GM23338 (cell line): ENCODE measurements around the gene ALDH6A1. TPM values are rescaled to one million over a fixed set of nuclear protein-coding genes. Genes with fewer than 3 reads are reported as not detected.

Experiments
- ATAC-seq: fragments of 200-7000 bp; cut with Tn5 transposase; 3 replicates; pipeline ENCODE4 v1.9.1; 2020
- DNase-seq: peaks from one replicate; pipeline ENCODE4 v3.0.0-alpha.2; 2015; ENCODE audit warnings: low spot score
- H2AFZ ChIP-seq: fragments of 200-600 bp; sonication (generic); 2 replicates; pipeline ENCODE4 v1.8.0; 2016; ENCODE audit warnings: antibody characterized with exemption, mild to moderate bottlenecking, moderate library complexity
- H3F3A ChIP-seq: fragments of 200-600 bp; sonication (generic); replicated peaks from 2 replicates; pipeline ENCODE4 v1.8.0; 2017; ENCODE audit warnings: antibody characterized with exemption, mixed run types, low read depth
- H3K27ac ChIP-seq: fragments of 200-600 bp; sonication (generic); 2 replicates; pipeline ENCODE4 v1.6.1; 2016; ENCODE audit warnings: low read depth
- H3K27me3 ChIP-seq: fragments of 200-600 bp; sonication (generic); 2 replicates; pipeline ENCODE4 v1.8.0; 2016; ENCODE audit warnings: mild to moderate bottlenecking, mixed run types, moderate library complexity; ENCODE audit not compliant: insufficient read depth
- H3K36me3 ChIP-seq: fragments of 200-600 bp; sonication (generic); 2 replicates; pipeline ENCODE4 v1.8.0; 2016; ENCODE audit warnings: mild to moderate bottlenecking; ENCODE audit not compliant: insufficient read depth
- H3K4me1 ChIP-seq: fragments of 200-600 bp; sonication (generic); 2 replicates; pipeline ENCODE4 v1.8.0; 2016; ENCODE audit warnings: mild to moderate bottlenecking, moderate library complexity; ENCODE audit not compliant: insufficient read depth
- H3K4me2 ChIP-seq: fragments of 200-600 bp; sonication (generic); 2 replicates; pipeline ENCODE4 v1.7.1; 2017; ENCODE audit warnings: mixed run types
- H3K4me3 ChIP-seq: fragments of 200-600 bp; sonication (generic); 2 replicates; pipeline ENCODE4 v1.6.1; 2016; ENCODE audit warnings: mixed run types
- H3K79me2 ChIP-seq: fragments of 200-600 bp; sonication (generic); replicated peaks from 2 replicates; pipeline ENCODE4 v1.8.0; 2017; ENCODE audit warnings: mild to moderate bottlenecking; ENCODE audit not compliant: insufficient read depth
- H3K9me2 ChIP-seq: fragments of 200-600 bp; sonication (generic); 2 replicates; pipeline ENCODE4 v1.8.0; 2017; ENCODE audit not compliant: insufficient read depth
- H4K20me1 ChIP-seq: fragments of 200-600 bp; sonication (generic); replicated peaks from 2 replicates; pipeline ENCODE4 v1.8.0; 2017; ENCODE audit warnings: mild to moderate bottlenecking; ENCODE audit not compliant: insufficient read depth
- H3K27ac Mint-ChIP-seq: 2 replicates; pipeline ENCODE4 v1.8.0; 2020; ENCODE audit warnings: inconsistent platforms, mild to moderate bottlenecking, moderate library complexity, mixed read lengths
- H3K27me3 Mint-ChIP-seq: 3 replicates; pipeline ENCODE4 v1.8.0; 2022; ENCODE audit warnings: low read depth, mild to moderate bottlenecking, moderate library complexity, mixed read lengths, inconsistent platforms; ENCODE audit not compliant: insufficient read depth, poor library complexity
- H3K36me3 Mint-ChIP-seq: 3 replicates; pipeline ENCODE4 v1.8.0; 2021; ENCODE audit warnings: low read depth, mild to moderate bottlenecking, inconsistent platforms, moderate library complexity, mixed read lengths
- H3K4me1 Mint-ChIP-seq: 3 replicates; pipeline ENCODE4 v1.8.0; 2020; ENCODE audit warnings: mild to moderate bottlenecking, inconsistent platforms, mixed read lengths
- H3K4me3 Mint-ChIP-seq: 3 replicates; pipeline ENCODE4 v1.8.0; 2021; ENCODE audit warnings: moderate library complexity, mild to moderate bottlenecking, inconsistent platforms, mixed read lengths
- H3K9me3 Mint-ChIP-seq: 3 replicates; pipeline ENCODE4 v1.8.0; 2020; ENCODE audit warnings: moderate library complexity, mild to moderate bottlenecking, inconsistent platforms, mixed read lengths
- CREB1 ChIP-seq: fragments of 250-450 bp; sonication (Bioruptor Pico); IDR thresholded peaks from 2 replicates; pipeline ENCODE4 v1.5.0; 2020; ENCODE audit warnings: low read depth, mild to moderate bottlenecking, moderate library complexity
- CTCF ChIP-seq, 2 experiments: fragments of 200-600 bp in 1 of 2; sonication (generic) in 1 of 2; conservative IDR thresholded peaks; 2 replicates each; pipeline versions ENCODE4 v1.5.1 to v1.6.1; 2016 to 2017; ENCODE audit warnings: antibody characterized with exemption in 2 of 2, low read depth in 2 of 2, mild to moderate bottlenecking in 2 of 2, moderate library complexity in 1 of 2
- ETS1 ChIP-seq: IDR thresholded peaks from 2 replicates; pipeline ENCODE4 v1.6.1; 2016; ENCODE audit warnings: antibody characterized with exemption
- EZH2 ChIP-seq: fragments of 200-600 bp; sonication (generic); IDR thresholded peaks from one replicate; pipeline ENCODE4 v1.8.0; 2017; ENCODE audit warnings: antibody characterized with exemption, mild to moderate bottlenecking, low read depth; ENCODE audit not compliant: unreplicated experiment
- EZH2phosphoT487 ChIP-seq: fragments of 200-600 bp; sonication (generic); IDR thresholded peaks from one replicate; pipeline ENCODE4 v1.8.1; 2018; ENCODE audit warnings: antibody characterized with exemption; ENCODE audit not compliant: unreplicated experiment
- JUNB ChIP-seq: IDR thresholded peaks from one replicate; pipeline ENCODE4 v1.6.1; 2016; ENCODE audit warnings: antibody characterized with exemption; ENCODE audit not compliant: unreplicated experiment
- NANOG ChIP-seq: IDR thresholded peaks from 2 replicates; pipeline ENCODE4 v1.6.1; 2016; ENCODE audit warnings: antibody characterized with exemption, borderline replicate concordance
- POLR2AphosphoS5 ChIP-seq: IDR thresholded peaks from 2 replicates; pipeline ENCODE4 v1.6.1; 2016; ENCODE audit warnings: antibody characterized with exemption, low read depth
- REST ChIP-seq: IDR thresholded peaks from one replicate; pipeline ENCODE4 v1.6.1; 2018; ENCODE audit warnings: antibody characterized with exemption; ENCODE audit not compliant: unreplicated experiment
- STAT1 ChIP-seq: IDR thresholded peaks from one replicate; pipeline ENCODE4 v1.6.1; 2016; ENCODE audit warnings: antibody characterized with exemption; ENCODE audit not compliant: unreplicated experiment
- ZNF114 ChIP-seq: fragments of 250-450 bp; sonication (Bioruptor Pico); IDR thresholded peaks from 2 replicates; pipeline ENCODE4 v1.5.0; 2020; ENCODE audit warnings: mild to moderate bottlenecking, moderate library complexity
- ZNF331 ChIP-seq: fragments of 250-450 bp; sonication (Bioruptor Pico); IDR thresholded peaks from 2 replicates; pipeline ENCODE4 v1.5.0; 2020; ENCODE audit warnings: low read depth, mild to moderate bottlenecking, moderate library complexity
- ZNF462 ChIP-seq: fragments of 250-450 bp; sonication (Bioruptor Pico); IDR thresholded peaks from 2 replicates; pipeline ENCODE4 v1.5.0; 2020; ENCODE audit warnings: mild to moderate bottlenecking, moderate library complexity
- polyA plus RNA-seq: library from polyadenylated mRNA; unstranded; fragments of >200 nt; fragmentation: Nextera tagmentation; extraction: Ambion mirVana; gene quantifications from 2 replicates; pipeline ENCODE4 v1.2.1, GENCODE V29; 2016
- total RNA-seq: library from RNA; depleted of rRNA; stranded (reverse); fragments of >200 nt; shearing (Covaris generic); gene quantifications from 2 replicates; pipeline ENCODE4 v1.2.3, GENCODE V29; 2014

The ALDH6A1 gene
- total and polyA plus RNA-seq, 2 experiments from 2014 or later, result 16.1 to 28.0 TPM

GRCh38 chr14:74042296-74042695, 42.0 kb downstream of the ALDH6A1 start:
- DNase-seq (no peak), ATAC-seq (no peak)
- Histone ChIP-seq H3K9me2 (no peaks in the 10 kb centered on the region), H3F3A (no peaks in the 10 kb centered on the region), H3K79me2 (no peaks in the 10 kb centered on the region), H3K4me2 (no peak overlapping the region), H3K27ac (no peak overlapping the region), H3K4me3 (no peak overlapping the region), H3K36me3 (no peaks in the 10 kb centered on the region), H2AFZ (no peak overlapping the region; the same call in 1 of the 2 replicates), H3K27me3 (no peaks in the 10 kb centered on the region), H4K20me1 (no peaks in the 10 kb centered on the region), H3K4me1 (no peaks in the 10 kb centered on the region)
- no peaks in the 10 kb centered on the region for H3K36me3 Mint-ChIP-seq
- H3K4me1 Mint-ChIP-seq, result no peaks in the 10 kb centered on the region
- no peaks in the 10 kb centered on the region for H3K9me3 Mint-ChIP-seq
- no peak overlapping the region for H3K4me3 Mint-ChIP-seq
- H3K27ac Mint-ChIP-seq, result no peak overlapping the region
- H3K27me3 Mint-ChIP-seq, result peaks cover 2% of the 10 kb centered on the region
- TF ChIP-seq CTCF (conservative IDR thresholded peaks at IDR 0.05; ENCODE audit: low read depth in 2 of 2), result no peak
- TF ChIP-seq ZNF462 (CRISPR knock-in tag), result no peak
- no peak for TF ChIP-seq EZH2
- TF ChIP-seq ETS1, result no peak
- no peak for TF ChIP-seq ZNF114
- no peak for TF ChIP-seq STAT1
- TF ChIP-seq POLR2AphosphoS5, result no peak
- TF ChIP-seq CREB1, result no peak
- no peak for TF ChIP-seq NANOG
- TF ChIP-seq EZH2phosphoT487, result no peak
- TF ChIP-seq ZNF331 (CRISPR knock-in tag), result no peak
- no peak for TF ChIP-seq JUNB
- no peak for TF ChIP-seq REST
